DMS 273 treated with DMSO at 0.1 percent for 48 hours (cell line): Measurements from ENCODE around the gene TAF10.

Experiments
- DNase-seq: peaks from one replicate; lab custom pipeline; 2025; lab: John Stamatoyannopoulos, UW

TAF10 gene

DNA sequence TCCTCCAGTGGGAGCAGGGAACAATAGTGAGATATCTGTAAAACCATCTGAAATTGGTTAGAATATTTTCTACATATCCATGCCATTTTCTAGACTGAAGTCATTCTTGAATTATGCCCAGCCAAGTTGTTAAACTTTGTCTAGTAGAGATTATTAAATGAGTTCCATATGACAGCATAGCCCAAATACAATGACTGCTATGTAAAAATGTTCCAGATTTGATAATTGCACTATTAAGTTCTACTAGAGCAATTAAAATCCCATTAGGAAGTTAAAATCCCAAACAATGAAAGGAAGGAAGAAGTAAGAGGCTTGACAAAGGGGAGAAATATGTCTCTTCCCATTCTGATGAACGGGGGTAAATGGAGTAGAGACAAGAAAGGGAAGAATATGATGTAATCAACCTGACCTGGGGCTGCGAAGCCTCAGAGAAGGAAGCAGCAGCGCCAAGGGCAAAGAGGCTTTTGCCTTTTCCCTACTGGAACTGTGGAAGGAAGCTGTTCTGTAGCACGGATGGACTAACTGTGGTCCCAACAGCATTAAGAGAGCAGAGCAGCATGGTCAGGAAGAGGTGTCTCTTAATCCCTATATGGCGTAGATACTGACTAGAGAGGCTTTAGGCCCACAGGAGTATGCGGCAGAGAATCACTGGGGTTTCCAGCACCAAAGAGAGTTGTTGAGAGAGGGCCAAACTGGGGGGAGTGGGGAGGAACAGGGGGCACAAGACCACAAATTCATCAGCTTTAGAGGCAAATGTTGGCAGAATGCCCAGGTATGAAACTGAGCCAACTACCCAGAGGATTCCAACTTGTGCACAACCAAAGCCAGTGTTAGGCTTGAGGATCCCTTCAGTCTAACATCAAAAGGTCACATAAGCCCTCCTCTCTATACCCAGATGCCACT is 35.3 kb downstream of the TAF10 start:
- DNase-seq, result no peak

DNA sequence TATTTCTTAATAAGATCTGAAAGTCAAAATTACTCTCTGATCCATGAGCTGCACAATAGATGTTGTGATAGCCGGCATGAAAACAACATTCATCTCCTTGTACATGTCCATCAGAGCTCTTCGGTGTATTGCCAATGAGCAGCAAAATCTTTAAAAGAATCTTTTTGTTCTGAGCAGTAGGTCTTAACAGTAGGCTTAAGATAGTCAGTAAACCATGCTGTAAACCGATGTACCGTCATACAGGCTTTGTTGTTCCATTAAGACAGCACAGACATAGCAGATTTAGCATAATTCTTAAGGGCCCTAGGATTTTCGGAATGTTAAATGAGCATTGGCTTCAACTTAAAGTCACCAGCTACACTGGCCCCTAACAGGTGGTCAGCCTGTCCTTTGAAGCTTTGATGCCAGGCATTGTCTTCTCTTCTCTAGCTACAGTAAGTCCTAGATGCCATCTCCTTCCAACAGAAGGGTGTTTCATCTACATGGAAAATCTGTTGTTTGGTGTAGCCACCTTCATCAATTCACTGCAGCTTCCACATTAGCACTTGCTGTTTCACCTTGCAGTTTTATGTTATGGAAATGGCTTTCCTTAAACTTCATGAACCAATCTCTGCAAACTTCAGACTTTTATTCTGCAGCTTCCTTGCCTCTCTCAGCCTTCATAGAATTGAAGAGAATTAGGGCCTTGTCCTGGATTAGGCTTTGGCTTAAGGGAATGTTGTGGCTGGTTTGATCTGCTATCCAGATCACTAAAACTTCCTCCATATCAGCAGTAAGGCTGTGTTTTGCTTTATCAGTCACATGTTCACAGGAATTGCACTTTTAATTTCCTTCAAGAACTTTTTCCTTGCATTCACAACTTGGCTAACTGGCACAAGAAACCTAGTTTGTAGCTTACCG is 37.0 kb downstream of the TAF10 start:
- no peak for DNase-seq

DNA sequence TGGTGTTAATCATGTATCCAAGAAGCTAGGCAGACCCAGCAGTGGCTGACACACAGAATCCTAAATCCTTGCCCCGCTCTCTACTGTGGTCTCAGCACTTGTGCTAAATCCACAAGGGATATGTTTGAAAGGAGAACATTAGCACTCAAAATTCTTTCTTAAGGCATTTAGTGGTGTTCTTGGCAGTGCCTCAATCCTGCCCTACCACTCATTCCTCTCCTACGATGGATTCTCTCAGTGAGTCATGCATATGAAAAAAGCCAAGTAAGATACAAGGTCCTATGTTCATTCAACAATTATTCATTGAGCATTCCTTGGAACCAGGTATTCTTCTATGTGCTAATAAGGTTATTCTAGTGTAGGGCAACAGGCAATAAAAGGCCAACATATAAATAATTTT is 39.8 kb downstream of the TAF10 start:
- DNase-seq, result no peak

DNA sequence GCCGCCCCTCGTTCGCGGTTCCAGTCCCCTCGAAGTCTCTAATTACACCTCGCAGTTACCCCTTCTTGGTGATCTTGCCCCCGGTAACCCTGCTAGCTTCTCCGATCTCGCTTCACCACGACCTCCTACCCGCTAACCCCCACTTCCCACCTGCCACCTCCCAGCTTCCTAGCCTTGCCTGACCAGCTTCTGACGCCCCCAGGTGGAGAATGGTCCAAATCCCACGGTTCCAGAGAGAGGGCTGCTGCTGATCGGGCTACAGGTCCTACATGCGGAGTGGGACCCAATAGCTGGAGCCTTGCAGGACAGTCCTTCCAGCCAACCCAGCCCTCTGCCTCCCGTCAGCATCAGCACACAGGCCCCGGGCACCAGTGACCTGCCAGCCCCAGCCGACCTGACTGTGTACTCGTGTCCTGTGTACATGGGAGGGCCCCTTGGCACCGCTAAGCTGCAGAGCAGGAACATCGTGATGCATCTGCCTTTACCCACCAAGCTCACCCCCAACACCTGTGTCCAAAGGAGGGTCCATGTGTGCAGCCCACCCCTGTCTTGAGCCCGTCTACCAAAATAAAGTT is 40.5 kb downstream of the TAF10 start:
- DNase-seq, result no peak

DNA sequence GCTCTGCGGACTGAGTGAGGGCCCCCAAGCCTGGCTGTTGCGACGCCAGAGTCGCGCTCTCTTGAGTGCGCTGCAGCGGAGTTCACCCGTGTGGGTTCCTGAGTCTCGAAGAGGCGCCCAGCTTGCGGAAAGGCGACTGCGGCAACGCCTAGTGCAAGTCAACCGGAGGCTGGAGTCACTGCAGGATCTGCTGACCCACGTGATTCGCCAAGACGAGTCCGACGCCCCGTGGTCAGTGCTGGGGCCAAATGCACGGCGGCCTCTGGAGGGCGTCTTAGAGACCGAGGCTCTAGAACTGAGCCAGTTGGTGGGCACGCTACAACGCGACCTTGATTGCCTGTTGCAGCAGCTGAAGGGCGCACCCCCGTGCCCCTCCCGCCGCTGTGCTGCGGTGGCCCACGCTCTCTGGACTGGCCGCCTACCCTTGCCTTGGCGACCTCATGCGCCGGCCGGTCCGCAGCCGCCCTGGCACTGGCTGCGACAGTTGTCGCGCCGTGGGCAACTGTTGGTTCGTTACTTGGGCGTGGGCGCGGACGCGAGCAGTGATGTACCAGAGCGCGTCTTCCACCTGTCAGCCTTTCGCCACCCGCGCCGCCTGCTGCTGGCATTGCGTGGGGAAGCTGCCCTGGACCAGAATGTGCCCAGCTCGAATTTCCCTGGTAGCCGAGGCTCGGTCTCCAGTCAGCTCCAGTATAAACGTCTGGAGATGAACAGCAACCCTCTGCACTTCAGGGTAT is 41.2 kb downstream of the TAF10 start:
- DNase-seq, result no peak

DNA sequence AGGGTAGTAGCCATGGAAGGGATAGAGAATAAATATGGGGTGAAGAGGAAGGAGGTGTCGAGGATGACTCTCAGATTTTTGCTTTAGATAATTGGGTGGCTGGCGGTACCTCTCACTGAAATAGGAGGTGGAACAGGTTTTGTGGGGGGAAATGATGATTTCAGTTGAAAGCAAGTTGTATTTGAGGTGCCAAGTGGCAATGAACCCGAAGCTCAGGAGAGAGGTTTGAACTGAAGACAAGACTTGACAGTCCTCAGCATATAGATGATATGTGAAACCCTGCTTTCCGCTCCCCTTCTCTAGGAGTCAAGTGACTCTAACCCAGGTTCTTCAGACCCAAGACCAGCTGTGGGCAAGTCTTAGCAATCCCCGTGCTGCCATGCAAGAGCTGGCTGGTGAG is 42.3 kb downstream of the TAF10 start:
- DNase-seq, result no peak

DNA sequence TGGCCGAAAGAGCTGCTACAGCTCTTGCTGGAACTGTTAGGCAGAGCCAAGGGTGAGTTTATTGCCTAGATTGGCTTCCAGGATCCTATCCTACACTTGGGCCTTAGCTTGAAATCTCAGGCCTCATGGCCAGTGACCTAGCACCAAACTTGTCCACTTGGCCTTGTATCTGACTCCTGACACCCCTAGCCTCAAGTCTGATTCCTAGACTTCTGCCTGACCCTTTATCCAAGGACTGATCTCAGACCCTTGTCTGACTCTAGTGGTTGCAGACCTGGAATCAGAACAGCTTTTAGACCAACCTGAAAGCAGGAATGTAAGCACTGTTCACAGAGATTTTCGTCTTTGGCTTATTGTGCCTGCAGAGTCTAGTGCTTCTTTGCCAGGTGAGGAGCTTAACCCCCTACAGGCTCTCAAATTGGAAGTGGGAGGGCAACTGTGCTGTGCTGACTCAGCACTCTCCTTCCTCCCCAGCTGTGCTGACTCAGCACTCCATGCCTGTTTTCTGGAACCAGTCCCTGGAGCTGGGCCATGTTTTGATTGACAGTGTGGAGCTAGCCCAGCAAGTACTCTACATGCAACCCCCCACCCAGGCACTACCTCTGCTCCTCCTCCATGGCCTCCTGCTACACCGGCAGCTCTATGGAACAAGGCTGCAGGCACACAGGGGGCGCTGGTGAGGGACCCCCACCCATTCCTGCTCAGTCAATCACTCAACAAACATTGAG is 43.7 kb downstream of the TAF10 start:
- peak; percentile 55 for DNase-seq

DNA sequence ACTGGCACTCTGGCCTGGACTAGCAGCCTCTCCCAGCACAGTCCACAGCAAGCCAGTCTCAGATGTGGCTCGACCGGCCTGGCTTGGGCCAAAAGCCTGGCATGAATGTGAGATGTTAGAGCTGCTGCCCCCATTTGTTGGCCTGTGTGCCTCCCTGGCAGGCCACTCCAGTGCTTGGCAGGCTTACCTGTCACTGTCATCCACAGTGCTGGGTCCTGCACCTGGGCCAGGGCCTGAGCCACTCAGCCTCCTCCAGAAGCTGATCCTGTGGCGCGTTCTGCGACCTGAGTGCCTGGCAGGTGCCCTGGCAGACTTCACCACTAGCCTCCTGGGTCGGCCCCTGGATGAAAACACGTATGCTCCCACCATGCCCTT is 44.7 kb downstream of the TAF10 start:
- no peak for DNase-seq

DNA sequence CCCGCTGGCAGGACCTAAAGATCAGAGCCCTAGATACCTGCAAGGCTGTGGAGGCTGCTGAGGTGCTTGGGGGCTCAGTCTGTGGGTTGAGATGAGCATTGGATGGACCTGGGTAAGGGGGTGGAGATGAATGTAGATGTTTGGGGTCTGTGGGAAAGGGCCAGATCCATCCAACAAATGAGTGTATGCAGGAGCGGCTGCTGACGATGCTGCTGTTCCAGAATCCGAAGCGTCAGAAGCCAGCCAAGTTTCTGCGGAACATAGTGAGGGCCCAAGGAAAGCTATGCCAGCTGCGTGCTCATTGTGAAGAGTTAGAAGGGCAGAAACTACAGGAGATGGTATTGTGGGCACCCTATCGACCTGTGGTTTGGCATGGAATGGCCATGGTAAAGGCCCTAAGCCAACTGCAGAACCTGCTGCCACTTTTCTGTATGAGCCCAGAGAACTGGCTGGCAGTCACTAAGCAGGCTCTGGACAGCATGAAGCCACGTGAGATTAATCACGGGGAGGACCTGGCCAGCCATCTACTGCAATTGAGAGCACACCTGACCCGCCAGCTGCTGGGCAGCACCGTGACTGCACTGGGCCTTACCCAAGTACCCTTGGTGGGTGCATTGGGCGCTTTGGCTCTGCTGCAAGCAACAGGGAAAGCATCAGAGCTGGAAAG is 45.2 kb downstream of the TAF10 start:
- no peak for DNase-seq

DNA sequence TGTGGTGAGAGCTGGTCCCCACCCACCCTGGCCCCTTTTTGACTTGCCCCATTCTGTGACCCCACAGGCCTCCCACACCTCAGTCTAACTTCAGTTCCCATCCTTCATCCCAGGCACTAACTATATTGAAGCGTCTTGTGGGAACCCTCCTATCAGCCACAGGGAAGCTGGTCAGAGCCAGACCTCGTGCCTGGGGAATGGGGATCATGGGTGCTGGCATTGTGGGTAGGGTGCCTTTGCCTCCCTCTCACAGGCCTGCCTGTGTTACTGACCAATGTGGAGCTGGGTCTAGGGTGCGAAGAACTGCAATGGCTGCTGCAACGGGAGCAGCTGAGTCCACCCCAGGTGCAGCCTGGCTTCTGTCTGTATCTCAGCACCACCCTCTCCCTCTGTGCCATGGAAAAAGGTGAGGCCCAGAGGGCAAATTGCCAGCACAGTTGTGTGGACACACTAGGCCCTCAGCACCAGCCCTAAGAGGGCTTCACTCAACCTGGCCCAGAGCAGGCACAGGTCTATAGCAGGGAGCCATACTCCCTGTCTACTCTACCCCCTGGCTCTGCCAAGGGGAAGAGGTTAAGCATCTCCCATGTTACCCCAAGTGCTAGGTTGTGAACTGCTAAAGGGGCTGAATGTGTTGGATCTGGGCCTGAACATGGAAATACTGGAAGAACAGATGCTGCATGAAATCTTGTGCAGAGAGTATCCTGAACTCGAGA is 45.9 kb downstream of the TAF10 start:
- no peak for DNase-seq

DNA sequence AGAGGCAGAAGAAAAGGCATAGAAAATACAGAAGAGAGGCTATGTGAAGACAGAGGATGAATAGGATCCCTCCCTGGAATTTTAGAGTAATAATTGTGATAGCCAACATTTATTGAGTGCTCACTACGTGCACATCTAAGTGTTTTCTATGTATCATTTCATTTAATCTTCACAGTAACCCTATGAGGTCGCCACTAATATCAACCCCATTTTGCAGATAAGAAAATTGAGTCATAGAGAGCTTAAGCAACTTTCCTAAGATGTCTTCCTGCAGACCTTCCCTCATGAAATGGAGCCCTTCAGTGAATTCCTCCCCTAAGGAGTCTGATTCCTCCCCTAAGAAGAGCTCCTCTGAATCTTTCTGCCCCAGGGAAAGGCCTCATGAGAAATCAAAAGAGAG is 46.7 kb downstream of the TAF10 start:
- no peak for DNase-seq

DNA sequence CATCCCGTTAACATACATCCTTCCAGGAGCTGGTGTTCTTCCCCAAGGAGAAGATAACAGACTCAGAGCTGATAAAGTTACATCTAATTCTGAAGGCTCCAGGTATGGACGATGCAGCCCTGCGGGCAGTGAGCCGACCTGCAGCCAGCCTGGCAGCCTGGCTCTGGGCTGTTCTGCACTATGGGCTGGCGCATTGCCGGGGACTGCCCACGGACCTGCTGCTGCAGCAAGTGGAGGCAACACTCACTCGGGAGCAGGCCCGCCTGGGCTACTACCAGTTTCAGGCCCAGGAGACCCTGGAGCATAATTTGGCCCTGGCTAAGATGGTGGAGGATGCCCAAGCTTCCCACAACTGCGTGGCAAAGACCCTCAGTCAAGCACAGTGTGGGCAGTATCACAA is 48.3 kb downstream of the TAF10 start:
- DNase-seq, result no peak

DNA sequence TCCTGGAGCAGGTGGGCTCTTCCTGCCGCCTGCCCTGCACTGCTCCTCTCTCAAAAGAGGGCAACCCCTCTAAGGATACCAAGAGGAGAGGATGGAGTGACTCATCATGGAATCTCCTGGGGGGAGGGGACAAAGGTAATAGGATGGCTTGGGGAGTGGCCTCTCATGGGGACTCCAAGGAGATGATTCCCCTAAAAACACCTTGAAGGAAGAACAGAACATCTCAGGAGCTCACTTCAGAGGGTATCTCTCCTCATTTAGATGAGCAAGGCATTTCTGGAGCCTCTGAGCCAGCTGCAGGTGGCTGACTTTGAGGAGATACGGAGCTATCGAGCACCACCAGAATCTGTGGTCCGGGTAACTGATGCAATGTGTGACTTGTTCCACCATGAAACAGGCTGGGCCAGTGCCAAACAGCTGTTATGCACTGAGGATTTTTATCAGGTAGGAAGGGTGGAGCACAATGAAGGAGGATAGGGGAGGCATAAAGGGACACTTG is 48.8 kb downstream of the TAF10 start:
- no peak for DNase-seq

DNA sequence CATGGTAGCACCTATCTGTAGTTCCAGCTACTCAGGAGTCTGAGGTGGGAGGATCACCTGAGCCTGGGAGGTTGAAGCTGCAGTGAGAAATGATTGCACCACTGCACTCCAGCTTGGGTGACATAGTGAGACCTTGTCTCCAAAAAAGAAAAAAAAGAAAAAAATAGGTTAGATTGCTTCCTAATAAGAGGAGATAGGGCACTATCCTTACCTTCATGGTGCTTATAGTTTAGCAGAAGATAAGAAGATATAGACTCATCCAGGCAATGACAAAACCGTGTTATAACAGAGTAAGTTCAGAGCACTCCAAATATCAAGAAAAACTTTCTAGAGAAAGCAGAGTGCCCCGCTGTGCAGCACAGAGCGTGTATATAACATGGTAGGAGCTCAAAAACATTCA is 50.7 kb downstream of the TAF10 start:
- no peak for DNase-seq
